ENCODE data around the gene SDK1.

DNA sequence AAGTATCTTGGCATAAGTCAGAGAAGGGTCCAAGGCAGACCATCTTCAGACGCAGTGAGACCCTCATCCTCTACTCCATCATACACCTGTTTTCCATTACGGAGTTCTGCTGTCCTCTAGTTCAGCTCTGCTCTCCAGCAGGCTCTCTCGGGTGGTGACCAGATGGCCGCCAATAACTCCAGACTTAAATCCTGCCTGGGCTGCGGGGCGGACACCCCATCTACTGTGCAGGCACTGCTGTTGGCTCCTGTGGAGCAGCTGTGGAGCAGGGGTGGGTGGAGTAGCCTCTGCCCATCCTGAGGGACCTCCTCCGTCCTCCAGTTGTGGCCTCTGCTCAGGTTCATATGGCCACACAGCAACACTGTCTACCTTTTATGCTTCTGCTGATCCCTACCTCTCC lies 608.1 kb downstream of the SDK1 start:
- TF ChIP-seq POLR2A (IDR thresholded peaks at IDR 0.05; ENCODE audit: control extremely low read depth in 1 of 2, low read depth in 2 of 2, low read length in 2 of 2) = no peak
- no peak for TF ChIP-seq SRF (IDR thresholded peaks at IDR 0.05; ENCODE audit: low read depth, low read length)
- no peak for TF ChIP-seq CHD2 (IDR thresholded peaks at IDR 0.05; ENCODE audit: low read length)
- no peak for TF ChIP-seq JUND (IDR thresholded peaks at IDR 0.05; ENCODE audit: low read length)
- TF ChIP-seq RFX5 (IDR thresholded peaks at IDR 0.05; ENCODE audit: borderline replicate concordance, low read depth, low read length) = no peak
- TF ChIP-seq CREB1 (IDR thresholded peaks at IDR 0.05) = no peak
